ELR (cell line): Measurements from ENCODE around the gene ATP6AP1.
A peak's percentile ranks its signal among the peaks of the same experiment; 100 is the strongest.

Experiments used
- DNase-seq: peaks from one replicate; pipeline ENCODE4 v3.0.0-alpha.2; 2015; ENCODE audit warnings: low read depth

ATP6AP1 gene

GRCh38 chrX:154444755-154445246, 16.3 kb downstream of the ATP6AP1 start:
- DNase-seq: no peak

GRCh38 chrX:154445776-154446175, 17.3 kb downstream of the ATP6AP1 start:
- DNase-seq: no peak

GRCh38 chrX:154446430-154446829, 18.0 kb downstream of the ATP6AP1 start:
- no peak for DNase-seq

DNA sequence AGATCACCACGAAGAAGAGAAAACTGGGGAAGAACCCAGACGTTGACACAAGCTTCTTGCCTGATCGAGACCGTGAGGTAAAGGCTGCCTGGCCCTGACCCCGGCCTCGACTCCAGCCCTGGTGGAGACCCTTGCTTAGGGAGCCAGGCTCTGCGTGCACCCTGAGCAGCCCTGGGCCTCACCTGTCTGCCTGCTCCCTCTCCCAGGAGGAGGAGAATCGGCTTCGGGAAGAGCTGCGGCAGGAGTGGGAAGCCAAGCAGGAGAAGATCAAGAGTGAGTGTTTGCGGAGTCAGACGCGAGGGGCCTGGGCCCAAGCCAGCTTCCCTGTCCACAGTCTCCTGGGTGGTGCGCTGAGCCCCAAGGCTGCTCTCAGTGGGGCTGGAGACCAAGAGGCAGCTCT, 20.0 kb downstream of the ATP6AP1 start:
- no peak for DNase-seq

DNA sequence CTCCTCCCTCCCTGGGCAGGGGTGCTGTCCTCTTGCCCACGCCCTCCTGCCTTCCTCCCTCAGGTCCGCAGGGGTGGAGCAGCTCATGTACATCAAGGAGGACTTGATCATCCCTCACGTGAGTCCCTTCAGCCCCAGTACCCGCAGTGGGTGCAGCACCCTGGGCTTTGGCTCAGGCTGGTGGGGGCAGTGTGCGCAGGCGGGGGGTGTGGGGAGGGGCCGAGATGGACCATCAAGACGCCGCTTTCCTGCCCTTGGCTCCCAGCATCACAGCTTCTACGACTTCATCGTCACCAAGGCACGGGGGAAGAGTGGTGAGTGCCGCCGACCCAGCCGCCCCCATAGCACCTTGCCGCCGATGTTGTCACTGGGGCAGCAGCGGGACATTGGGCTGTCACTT, 21.1 kb downstream of the ATP6AP1 start:
- DNase-seq: no peak

DNA sequence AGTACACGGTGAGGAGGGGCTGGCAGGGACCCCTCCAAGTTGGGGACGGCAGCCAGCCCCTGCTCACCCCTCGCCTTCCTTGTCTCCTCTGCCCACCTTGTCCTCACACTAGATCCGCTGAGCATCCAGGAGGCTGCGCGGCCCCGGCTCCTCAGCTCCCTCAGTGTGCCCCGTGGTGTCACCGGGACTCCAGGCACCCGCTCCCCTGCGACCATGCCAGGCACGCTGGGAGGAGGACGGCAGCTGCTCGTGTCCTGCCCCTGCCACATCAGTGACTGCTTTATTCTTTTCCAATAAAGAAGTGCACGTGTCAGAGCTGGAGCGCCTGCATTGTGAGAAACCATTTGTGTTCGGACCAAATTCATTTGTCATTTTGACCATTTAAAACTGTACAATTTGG, 21.8 kb downstream of the ATP6AP1 start:
- no peak for DNase-seq

GRCh38 chrX:154452823-154453222, 24.3 kb downstream of the ATP6AP1 start:
- DNase-seq: no peak

- DNase-seq: peak; percentile 43
Measured at GRCh38 chrX:154457491-154458115, 29.1 kb downstream of the ATP6AP1 start.

- DNase-seq: peak; percentile 48
Measured at GRCh38 chrX:154458116-154458953, 29.9 kb downstream of the ATP6AP1 start, which contains the start of gene PLXNA3. TSS of gene PLXNA3 (plus strand) at chrX:154458281. CDS start at chrX:154460184, 1,903 bp downstream.

DNA sequence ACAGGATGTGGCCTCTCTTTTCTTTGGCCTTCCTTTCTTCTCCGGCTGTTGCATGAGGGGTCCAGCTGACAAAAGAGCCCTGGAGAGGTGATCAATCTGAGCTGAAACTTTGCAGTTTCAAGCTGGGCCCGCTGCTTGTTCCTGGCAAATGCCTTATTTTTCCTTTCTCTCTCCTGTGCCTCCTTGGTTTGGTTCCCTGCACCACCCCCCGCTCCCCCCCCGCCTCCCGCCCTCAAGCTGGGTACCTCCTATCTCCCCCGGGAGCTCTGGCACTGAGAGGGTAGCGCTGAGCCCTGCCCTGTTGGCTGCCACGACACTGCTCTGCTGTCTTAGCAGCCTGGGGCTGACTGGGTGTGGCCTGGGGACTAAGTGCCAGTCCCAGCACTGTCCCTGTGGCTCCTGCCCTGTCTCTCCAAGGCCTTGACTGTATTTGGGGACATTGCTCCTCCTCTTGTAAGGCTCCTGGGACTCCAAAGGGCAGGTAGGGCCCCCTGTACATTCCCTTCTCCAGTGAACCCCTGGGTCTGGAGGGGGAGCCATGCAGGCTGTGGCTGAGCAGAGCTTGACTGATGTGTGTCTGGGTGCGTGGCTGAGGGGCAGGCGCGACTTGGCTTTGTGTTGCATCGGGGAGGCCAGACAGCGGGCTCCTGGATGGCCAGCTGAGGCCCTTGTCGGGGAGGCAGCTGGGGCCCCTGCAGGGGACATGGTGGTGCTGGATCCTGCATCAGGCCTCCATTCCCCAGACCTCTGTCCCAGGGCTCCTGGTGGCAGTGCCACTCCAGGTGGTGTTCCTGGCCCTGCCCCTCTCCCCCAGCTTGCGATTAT, 30.7 kb downstream of the ATP6AP1 start:
- DNase-seq: peak; percentile 34

DNA sequence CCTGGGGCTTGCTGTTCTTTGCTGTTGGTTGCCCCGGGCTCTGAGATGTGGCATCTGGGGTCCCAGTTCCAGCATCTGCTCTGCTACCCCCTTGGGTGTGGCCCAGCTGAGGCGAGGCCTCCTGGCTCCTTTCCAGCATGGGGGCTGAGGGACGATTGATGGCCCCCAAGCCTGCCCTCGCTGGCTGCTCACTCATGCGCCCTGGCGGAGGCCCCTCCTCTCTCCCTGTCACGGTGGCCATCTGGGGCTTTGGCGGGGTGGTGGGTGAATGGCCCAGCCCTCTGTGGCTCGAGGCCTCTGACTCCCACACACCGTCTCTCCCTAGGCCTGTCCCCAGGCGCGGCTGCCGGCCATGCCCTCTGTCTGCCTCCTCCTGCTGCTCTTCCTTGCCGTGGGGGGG, 31.4 kb downstream of the ATP6AP1 start:
- no peak for DNase-seq

- DNase-seq: no peak
Measured at GRCh38 chrX:154460326-154460725, 31.8 kb downstream of the ATP6AP1 start.

DNA sequence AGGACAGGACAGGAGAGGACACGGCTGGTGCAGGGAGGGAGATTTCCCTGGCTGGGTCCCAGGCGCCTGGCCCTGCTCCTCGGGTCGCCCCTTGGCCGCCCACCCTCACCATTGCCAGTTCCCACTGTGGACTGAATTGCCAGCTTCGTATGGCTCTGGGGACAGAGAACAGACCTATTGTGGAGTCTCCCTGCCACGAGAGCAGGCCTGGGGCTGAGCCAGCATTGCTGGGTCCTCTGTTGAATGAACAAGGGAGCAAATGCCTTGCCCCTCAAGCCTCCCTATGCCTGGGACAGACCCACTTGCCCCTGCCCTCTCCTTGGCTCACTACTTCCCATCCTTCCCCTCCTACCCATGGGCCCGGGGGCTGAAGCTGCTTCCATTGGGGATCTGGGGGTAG, 33.9 kb downstream of the ATP6AP1 start:
- no peak for DNase-seq

DNA sequence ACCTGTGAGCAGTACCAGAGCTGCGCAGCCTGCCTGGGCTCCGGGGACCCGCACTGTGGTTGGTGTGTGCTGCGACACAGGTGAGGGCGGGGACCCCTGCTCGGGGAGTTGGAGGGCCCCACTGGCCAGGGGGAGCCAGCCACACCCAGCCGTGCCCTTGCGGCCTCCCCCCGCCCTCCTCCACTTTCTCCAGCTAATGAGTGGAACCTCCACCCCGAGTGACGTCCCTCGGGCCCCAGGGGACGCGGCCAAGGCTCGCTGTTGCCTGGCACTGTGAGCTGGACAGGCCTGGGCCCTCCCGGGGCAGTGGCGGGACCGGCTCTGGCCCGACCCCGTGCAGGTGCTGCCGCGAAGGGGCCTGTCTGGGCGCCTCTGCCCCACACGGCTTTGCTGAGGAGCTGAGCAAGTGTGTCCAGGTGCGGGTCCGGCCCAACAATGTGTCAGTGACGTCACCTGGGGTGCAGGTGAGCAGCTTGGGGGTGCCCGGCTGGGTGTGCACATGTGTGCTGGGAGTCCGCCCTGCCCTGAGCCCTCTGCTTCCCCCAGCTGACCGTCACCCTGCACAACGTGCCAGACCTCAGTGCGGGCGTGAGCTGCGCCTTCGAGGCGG, 35.2 kb downstream of the ATP6AP1 start:
- no peak for DNase-seq

- DNase-seq: no peak
Measured at GRCh38 chrX:154464806-154465365, 36.4 kb downstream of the ATP6AP1 start.

DNA sequence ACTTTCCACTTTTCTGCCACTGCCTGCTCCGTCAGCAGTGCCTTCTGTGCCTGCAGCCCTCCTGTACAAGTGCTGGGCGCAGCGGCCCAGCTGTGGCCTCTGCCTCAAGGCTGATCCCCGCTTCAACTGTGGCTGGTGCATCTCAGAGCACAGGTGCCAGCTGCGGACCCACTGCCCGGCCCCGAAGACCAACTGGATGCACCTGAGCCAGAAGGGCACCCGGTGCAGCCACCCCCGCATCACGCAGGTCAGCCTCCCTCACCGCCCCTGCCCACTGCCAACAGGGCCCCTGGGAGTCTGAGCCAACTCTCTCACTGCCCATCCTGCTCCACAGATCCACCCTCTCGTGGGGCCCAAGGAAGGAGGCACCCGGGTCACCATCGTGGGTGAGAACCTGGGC, 37.1 kb downstream of the ATP6AP1 start:
- no peak for DNase-seq

DNA sequence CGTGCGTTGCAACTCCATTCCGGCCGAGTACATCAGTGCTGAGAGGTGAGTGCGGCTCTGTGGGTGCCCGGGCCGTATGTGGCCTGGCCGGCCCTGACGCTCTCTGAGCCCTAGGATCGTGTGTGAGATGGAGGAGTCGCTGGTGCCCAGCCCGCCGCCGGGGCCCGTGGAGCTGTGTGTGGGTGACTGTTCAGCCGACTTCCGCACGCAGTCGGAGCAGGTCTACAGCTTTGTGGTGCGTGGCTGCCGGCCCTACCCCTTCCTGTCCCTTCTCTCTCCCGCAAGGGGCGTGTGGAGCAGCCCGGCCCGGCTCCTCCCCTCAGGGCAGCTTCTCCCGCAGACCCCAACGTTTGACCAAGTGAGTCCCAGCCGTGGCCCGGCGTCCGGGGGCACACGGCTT, 37.6 kb downstream of the ATP6AP1 start:
- no peak for DNase-seq

GRCh38 chrX:154466907-154467306, 38.4 kb downstream of the ATP6AP1 start:
- DNase-seq: no peak

DNA sequence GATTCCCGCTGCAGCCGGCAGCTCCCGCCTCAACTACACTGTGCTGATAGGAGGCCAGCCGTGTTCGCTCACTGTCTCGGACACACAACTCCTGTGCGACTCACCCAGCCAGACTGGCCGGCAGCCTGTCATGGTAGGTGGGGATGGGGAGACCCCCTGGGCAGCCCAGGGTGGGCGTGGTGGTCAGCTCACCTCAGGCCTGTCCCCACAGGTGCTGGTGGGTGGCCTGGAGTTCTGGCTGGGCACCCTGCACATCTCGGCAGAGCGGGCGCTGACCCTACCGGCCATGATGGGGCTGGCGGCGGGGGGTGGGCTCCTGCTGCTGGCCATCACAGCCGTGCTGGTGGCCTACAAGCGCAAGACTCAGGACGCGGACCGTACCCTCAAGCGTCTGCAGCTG, 39.1 kb downstream of the ATP6AP1 start:
- no peak for DNase-seq

DNA sequence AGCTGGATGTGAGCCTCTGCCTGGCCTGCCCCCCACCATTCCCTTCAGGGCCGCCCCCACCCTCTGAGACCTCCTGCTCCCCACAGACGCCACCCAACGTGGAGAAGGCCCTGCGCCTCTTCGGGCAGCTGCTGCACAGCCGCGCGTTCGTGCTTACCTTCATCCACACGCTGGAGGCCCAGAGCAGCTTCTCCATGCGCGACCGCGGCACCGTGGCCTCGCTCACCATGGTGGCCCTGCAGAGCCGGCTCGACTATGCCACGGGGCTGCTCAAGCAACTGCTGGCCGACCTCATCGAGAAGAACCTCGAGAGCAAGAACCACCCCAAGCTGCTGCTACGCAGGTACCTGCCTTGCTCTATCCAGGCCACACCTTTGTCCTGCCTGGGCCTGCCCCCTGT, 39.7 kb downstream of the ATP6AP1 start:
- no peak for DNase-seq

- DNase-seq: no peak
Measured at GRCh38 chrX:154469114-154469513, 40.6 kb downstream of the ATP6AP1 start.

- DNase-seq: no peak
Measured at GRCh38 chrX:154469880-154470279, 41.4 kb downstream of the ATP6AP1 start.
